ENCODE results near the gene APOA5. TPM values are rescaled to one million over a fixed set of nuclear protein-coding genes. Genes with fewer than 3 reads are reported as not detected.

The APOA5 gene
- total RNA-seq, 4 donors from 2014 or later = not detected

GRCh38 chr11:116787436-116787785, 4.3 kb downstream of the APOA5 start:
- TF ChIP-seq CTCF (IDR thresholded peaks at IDR 0.05; ENCODE audit: low read depth) = no peak

GRCh38 chr11:116786966-116787365, 4.7 kb downstream of the APOA5 start:
- TF ChIP-seq CTCF (IDR thresholded peaks at IDR 0.05; ENCODE audit: low read depth) = no peak

- no peak for TF ChIP-seq CTCF (IDR thresholded peaks at IDR 0.05; ENCODE audit: low read depth)
Measured at GRCh38 chr11:116786326-116786725, 5.4 kb downstream of the APOA5 start.

- no peak for TF ChIP-seq CTCF (IDR thresholded peaks at IDR 0.05; ENCODE audit: low read depth)
Measured at GRCh38 chr11:116782728-116783127, 9.0 kb downstream of the APOA5 start.

GRCh38 chr11:116778556-116778955, 13.1 kb downstream of the APOA5 start:
- no peak for TF ChIP-seq CTCF (IDR thresholded peaks at IDR 0.05; ENCODE audit: low read depth)

GRCh38 chr11:116777056-116777455, 14.6 kb downstream of the APOA5 start:
- no peak for TF ChIP-seq CTCF (IDR thresholded peaks at IDR 0.05; ENCODE audit: low read depth)

GRCh38 chr11:116776522-116776984, 15.1 kb downstream of the APOA5 start:
- no peak for TF ChIP-seq CTCF (IDR thresholded peaks at IDR 0.05; ENCODE audit: low read depth)
